ENCODE results near the gene TSKU.

GRCh38 chr11:76824980-76825725 is 42.0 kb downstream of the TSKU start:
- TF ChIP-seq EZH2 (IDR thresholded peaks at IDR 0.05; ENCODE audit: borderline replicate concordance) (no peak), CTCF (IDR thresholded peaks at IDR 0.05; ENCODE audit: poor library complexity) (no peak), EZH2phosphoT487 (IDR thresholded peaks at IDR 0.05; ENCODE audit: low read depth, severe bottlenecking, unreplicated experiment) (no peak)

Data from hepatocyte (in vitro differentiated cells).